Activated CD4-positive, alpha-beta T cell treated with anti-CD3 and anti-CD28 coated beads, Interleukin-2, amount 10 ng/mL, durations not matched to agents 24 days and 14 days (primary cell): ENCODE measurements around the gene ERICH6. TPM values are rescaled to one million over a fixed set of nuclear protein-coding genes. Genes with fewer than 3 reads are reported as not detected.

Experiments used
- DNase-seq: peaks from one replicate; pipeline ENCODE4 v3.0.0; 2022
- H3K27ac Mint-ChIP-seq: one replicate; pipeline ENCODE4 v1.8.0; 2022; ENCODE audit warnings: mild to moderate bottlenecking, mixed read lengths
- H3K27me3 Mint-ChIP-seq: one replicate; pipeline ENCODE4 v1.8.0; 2022; ENCODE audit warnings: mixed read lengths
- H3K36me3 Mint-ChIP-seq: one replicate; pipeline ENCODE4 v1.8.0; 2022; ENCODE audit warnings: low read depth, mild to moderate bottlenecking, mixed read lengths
- H3K4me1 Mint-ChIP-seq: one replicate; pipeline ENCODE4 v1.8.0; 2021; ENCODE audit warnings: mixed read lengths
- H3K4me3 Mint-ChIP-seq: one replicate; pipeline ENCODE4 v1.8.0; 2022; ENCODE audit warnings: mild to moderate bottlenecking, moderate library complexity, mixed read lengths
- H3K9me3 Mint-ChIP-seq: one replicate; pipeline ENCODE4 v1.8.0; 2021; ENCODE audit warnings: mixed read lengths
- intact Hi-C: fragments of 100-400 bp; cut with micrococcal nuclease; formaldehyde crosslinking; loops from one replicate; pipeline ENCODE4 v1.15.1; 2023
- total RNA-seq: library from RNA; stranded (reverse); gene quantifications from 2 replicates; pipeline ENCODE4 v1.2.3, GENCODE V29; 2022

ERICH6 gene
- not detected in 2 replicates for total RNA-seq

- Mint-ChIP-seq H3K36me3 (peaks cover 2% of the 10 kb centered on the region), H3K4me3 (peak within 1 kb of the TSS; percentile 92), H3K27me3 (peaks cover 10% of the 10 kb centered on the region), H3K4me1 (peaks cover 28% of the 10 kb centered on the region), H3K9me3 (no peaks in the 10 kb centered on the region), H3K27ac (peak within 1 kb of the TSS; percentile 99)
- peak; percentile 95 for DNase-seq
- intact Hi-C loops = loop anchor here (1.0 to 5.0 kb wide), 8 partner anchors 17 to 383 kb away; partner anchors contain the start of genes EIF2A, MED12L, SELENOT and SERP1
Observed at GRCh38 chr3:150703756-150704344, at the start of gene ERICH6. ERICH6 (minus strand) TSS chr3:150703920; CDS start chr3:150703898, 22 bp downstream.

DNA sequence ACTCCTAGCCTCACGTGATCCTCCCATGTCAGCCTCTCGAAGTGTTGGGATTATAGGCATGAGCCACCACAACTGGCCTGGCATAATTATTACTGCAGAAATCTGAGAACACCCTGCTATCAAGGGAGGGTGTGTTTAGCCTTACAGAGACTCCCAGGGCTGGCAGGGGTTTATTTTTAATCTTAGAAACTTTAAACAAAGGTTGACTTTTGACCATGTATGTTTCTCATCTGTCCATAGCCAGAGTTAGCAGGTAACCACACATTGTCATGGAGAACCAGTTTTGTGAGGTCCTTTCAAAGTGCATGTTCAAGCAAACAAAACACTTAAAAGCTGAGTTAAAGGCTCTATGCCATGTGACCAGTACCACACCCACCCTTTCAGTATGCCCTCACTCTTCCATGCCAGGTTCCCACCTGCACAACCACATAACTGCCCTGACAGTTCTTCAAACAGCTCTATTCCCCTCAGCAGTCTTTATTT, 48.1 kb upstream of the ERICH6 start:
- Mint-ChIP-seq H3K4me3 (peak overlapping the region; percentile 30), H3K27me3 (no peaks in the 10 kb centered on the region), H3K27ac (peak overlapping the region; percentile 85), H3K9me3 (peaks cover 7% of the 10 kb centered on the region), H3K36me3 (peaks cover 74% of the 10 kb centered on the region), H3K4me1 (peaks cover 71% of the 10 kb centered on the region)
- intact Hi-C loops = loop anchor here (1.0 kb wide), 2 partner anchors 8 to 12 kb away; no protein-coding TSS in a partner anchor
- DNase-seq = no peak

DNA sequence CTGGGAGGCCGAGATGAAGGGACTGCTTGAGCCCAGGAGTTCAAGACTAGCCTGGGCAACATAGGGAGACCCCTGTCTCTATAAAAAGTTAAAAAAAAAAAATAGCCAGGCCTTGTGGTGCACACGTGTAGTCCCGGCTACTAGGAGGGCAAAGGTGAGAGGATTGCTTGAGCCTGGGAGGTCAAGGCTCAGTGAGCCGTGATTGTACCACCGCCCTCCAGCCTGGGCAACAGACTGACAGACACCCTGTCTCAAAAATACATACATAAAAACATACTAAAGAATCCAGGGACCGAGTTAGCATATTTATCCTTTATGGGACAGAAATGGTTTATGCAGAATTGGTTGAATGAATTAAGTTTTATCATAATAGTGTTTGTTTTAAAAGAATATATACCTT, 45.5 kb upstream of the ERICH6 start:
- Mint-ChIP-seq H3K27ac (peak overlapping the region; percentile 26), H3K36me3 (peaks cover 76% of the 10 kb centered on the region)

DNA sequence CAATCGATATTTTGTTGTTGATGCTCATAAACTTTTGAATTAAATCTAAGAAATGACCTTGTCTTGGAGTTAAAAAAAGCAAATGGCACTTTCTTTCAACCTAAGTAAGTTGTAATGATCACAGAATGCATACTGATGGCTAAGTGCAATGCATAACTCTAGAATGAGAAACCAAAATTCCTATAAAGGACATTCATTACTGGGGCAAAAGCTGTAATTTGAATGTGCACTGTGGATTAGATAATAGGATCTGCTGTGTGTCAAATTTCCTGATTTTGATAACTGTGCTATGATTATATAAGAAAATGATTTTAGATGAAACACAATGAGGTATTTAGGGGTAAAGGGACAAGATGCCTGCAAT, 44.9 kb upstream of the ERICH6 start:
- no peak for DNase-seq
- H3K36me3 Mint-ChIP-seq = peaks cover 74% of the 10 kb centered on the region
- no peaks in the 10 kb centered on the region for H3K9me3 Mint-ChIP-seq
- intact Hi-C loops = no loop called here
- H3K4me1 Mint-ChIP-seq = peaks cover 70% of the 10 kb centered on the region
- no peaks in the 10 kb centered on the region for H3K27me3 Mint-ChIP-seq
- H3K4me3 Mint-ChIP-seq = peak overlapping the region; percentile 19
- peak overlapping the region; percentile 26 for H3K27ac Mint-ChIP-seq

More for the DNA sequence above, 45.5 kb upstream of the ERICH6 start:
- no peak for DNase-seq
- H3K4me3 Mint-ChIP-seq = no peak overlapping the region
- intact Hi-C loops = no loop called here
- peaks cover 72% of the 10 kb centered on the region for H3K4me1 Mint-ChIP-seq
- H3K27me3 Mint-ChIP-seq = no peaks in the 10 kb centered on the region
- peaks cover 4% of the 10 kb centered on the region for H3K9me3 Mint-ChIP-seq

DNA sequence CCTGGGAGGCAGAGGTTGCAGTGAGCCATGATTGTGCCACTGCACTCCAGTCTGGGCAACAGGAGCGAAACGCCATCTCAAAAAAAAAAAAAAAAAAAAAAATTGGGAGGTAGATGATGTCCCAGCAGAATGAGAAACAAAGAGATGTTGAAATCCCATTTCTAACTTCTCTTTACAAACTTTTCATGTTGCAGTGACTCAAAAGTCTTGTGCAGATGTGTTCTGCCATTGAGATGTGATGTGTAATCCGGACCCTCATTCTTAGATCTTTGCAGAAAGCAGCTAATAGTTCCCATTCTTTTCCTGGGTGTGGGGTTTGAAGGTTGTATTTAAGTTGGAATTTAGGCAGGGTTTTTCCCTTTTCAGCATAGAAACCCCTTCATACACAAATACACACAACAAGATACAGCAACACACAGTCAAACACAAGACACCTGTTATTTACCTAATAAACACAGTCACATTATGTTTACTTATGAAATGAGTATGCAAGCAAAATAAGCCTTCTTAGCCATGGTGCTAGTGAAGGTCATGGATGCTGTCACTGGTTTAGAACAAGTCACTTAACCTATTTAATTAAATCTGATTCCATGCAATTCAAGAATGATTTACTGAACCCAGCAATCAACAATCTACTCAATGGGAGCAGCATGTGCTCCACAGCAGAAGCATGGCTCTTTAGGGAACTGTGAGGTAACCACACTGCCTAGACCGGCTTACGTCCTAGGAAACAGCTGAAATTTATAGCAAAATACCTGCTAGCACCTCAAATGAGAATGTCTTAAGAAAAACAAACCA, 44.4 kb upstream of the ERICH6 start:
- Mint-ChIP-seq H3K4me3 (no peak overlapping the region), H3K27ac (peak overlapping the region; percentile 5), H3K4me1 (peaks cover 74% of the 10 kb centered on the region), H3K27me3 (no peaks in the 10 kb centered on the region), H3K36me3 (peaks cover 76% of the 10 kb centered on the region), H3K9me3 (no peaks in the 10 kb centered on the region)
- no peak for DNase-seq
- intact Hi-C loops = no loop called here

- H3K4me1 Mint-ChIP-seq = peaks cover 74% of the 10 kb centered on the region
- DNase-seq = no peak
- H3K9me3 Mint-ChIP-seq = no peaks in the 10 kb centered on the region
- intact Hi-C loops = no loop called here
- H3K27ac Mint-ChIP-seq = peak overlapping the region; percentile 77
- H3K4me3 Mint-ChIP-seq = no peak overlapping the region
- H3K27me3 Mint-ChIP-seq = no peaks in the 10 kb centered on the region
- peaks cover 81% of the 10 kb centered on the region for H3K36me3 Mint-ChIP-seq
Observed at GRCh38 chr3:150746791-150747590, 43.3 kb upstream of the ERICH6 start.

DNA sequence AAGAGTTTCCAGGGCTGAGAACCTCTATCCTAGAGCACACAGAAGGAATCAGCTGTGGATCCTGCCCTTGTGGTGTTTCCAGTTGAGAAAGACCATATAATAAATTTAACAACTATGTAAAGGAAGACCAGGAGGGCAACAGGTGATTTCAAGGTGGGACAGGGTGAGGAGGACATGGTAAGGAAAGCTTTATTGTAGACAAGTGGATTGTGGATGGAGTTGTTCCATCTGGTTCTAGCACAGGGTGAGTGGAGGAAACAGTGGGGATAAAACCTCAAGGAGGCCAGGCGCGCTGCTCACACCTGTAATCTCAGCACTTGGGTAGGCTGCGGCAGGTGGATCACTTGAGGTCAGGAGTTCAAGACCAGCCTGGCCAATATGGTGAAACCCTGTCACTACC, 42.1 kb upstream of the ERICH6 start:
- intact Hi-C loops = no loop called here
- Mint-ChIP-seq H3K27me3 (no peaks in the 10 kb centered on the region), H3K27ac (peak overlapping the region; percentile 70), H3K9me3 (no peaks in the 10 kb centered on the region), H3K36me3 (peaks cover 82% of the 10 kb centered on the region), H3K4me3 (no peak overlapping the region), H3K4me1 (peaks cover 71% of the 10 kb centered on the region)
- no peak for DNase-seq

DNA sequence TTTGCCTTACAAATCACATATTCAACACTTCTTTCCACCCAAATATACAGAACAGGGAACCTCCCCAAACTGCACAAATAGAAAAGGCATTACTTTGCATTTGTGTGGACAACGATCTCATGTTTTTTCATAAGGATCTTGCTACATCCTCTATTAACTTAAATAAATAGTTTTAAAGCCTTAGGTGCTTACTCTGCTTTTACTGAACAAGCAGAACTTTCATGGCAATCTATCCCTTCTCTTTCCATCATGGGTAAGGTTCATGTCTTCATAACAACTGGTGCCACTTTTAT, 41.1 kb upstream of the ERICH6 start:
- Mint-ChIP-seq H3K4me1 (peaks cover 73% of the 10 kb centered on the region), H3K9me3 (no peaks in the 10 kb centered on the region), H3K36me3 (peaks cover 80% of the 10 kb centered on the region), H3K27ac (peak overlapping the region; percentile 69), H3K27me3 (no peaks in the 10 kb centered on the region), H3K4me3 (no peak overlapping the region)
- no peak for DNase-seq
- intact Hi-C loops = no loop called here

GRCh38 chr3:150744041-150744918, 40.6 kb upstream of the ERICH6 start:
- no peaks in the 10 kb centered on the region for H3K27me3 Mint-ChIP-seq
- no peaks in the 10 kb centered on the region for H3K9me3 Mint-ChIP-seq
- no peak overlapping the region for H3K4me3 Mint-ChIP-seq
- intact Hi-C loops = no loop called here
- H3K36me3 Mint-ChIP-seq = peaks cover 77% of the 10 kb centered on the region
- peaks cover 76% of the 10 kb centered on the region for H3K4me1 Mint-ChIP-seq
- H3K27ac Mint-ChIP-seq = peak overlapping the region; percentile 69
- DNase-seq = no peak

GRCh38 chr3:150743508-150743907, 39.8 kb upstream of the ERICH6 start:
- intact Hi-C loops = no loop called here
- Mint-ChIP-seq H3K4me3 (no peak overlapping the region), H3K9me3 (no peaks in the 10 kb centered on the region), H3K27me3 (no peaks in the 10 kb centered on the region), H3K27ac (peak overlapping the region; percentile 69), H3K36me3 (peaks cover 73% of the 10 kb centered on the region), H3K4me1 (peaks cover 75% of the 10 kb centered on the region)
- DNase-seq = no peak

- DNase-seq = no peak
- H3K9me3 Mint-ChIP-seq = no peaks in the 10 kb centered on the region
- intact Hi-C loops = no loop called here
- peak overlapping the region; percentile 77 for H3K27ac Mint-ChIP-seq
- H3K4me3 Mint-ChIP-seq = peak overlapping the region; percentile 5
- H3K36me3 Mint-ChIP-seq = peaks cover 69% of the 10 kb centered on the region
- H3K4me1 Mint-ChIP-seq = peaks cover 80% of the 10 kb centered on the region
- H3K27me3 Mint-ChIP-seq = no peaks in the 10 kb centered on the region
Observed at GRCh38 chr3:150742679-150743078, 39.0 kb upstream of the ERICH6 start.

DNA sequence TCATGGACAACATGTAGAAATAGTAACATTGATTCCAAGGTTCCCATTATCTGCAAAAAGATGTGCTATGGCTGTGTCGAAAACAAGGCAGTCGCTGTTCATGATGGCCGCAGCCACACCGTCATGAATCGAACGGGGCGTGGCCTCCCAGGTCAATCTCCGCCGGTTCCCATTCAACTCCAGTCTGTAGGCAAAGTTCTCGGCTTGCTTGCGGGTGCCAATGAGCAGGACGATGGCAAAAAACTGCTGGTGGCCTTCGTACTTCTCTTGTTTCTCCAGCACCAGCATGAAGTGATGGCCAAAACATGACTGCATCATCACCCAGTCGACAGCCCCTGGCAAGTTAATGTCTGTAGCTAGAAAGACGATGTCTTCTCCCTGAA, 38.4 kb upstream of the ERICH6 start:
- Mint-ChIP-seq H3K27me3 (no peaks in the 10 kb centered on the region), H3K9me3 (peaks cover 5% of the 10 kb centered on the region), H3K36me3 (peaks cover 68% of the 10 kb centered on the region), H3K4me3 (peak overlapping the region; percentile 5), H3K27ac (peak overlapping the region; percentile 77), H3K4me1 (peaks cover 81% of the 10 kb centered on the region)
- no peak for DNase-seq
- intact Hi-C loops = no loop called here

DNA sequence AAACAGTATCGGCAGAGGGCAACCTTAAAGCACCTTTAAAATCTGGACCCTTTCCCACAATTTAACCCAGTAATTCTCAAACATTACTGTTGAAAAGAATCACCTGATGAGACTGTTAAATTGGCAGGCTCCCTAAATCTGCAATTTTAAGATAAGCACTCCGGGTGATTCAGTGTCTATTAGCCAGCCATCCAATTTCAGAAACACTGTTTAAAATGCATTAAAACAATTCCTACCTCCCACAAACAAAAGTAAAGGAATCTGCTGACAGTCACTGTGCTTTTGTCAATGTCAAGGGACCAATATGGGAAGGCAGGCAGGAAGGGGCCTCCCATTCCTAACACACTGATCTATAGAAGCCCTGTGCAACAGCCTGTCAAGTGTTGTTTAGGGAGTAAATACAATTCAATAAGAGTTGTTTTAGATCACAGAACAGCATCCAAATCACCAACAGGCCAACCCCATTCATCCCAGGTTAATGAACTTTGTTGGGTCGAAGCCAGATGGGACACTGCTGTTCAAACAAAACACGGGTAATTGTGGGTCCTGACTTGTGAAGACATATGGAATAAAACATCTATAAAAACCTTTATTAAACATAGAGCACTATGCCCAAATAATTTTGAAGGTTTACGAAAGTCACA, 37.9 kb upstream of the ERICH6 start:
- Mint-ChIP-seq H3K27ac (peak overlapping the region; percentile 99), H3K4me3 (peak overlapping the region; percentile 80), H3K36me3 (peaks cover 65% of the 10 kb centered on the region), H3K9me3 (peaks cover 7% of the 10 kb centered on the region), H3K4me1 (peaks cover 81% of the 10 kb centered on the region), H3K27me3 (no peaks in the 10 kb centered on the region)
- intact Hi-C loops = no loop called here
- DNase-seq = no peak
